Femur (tissue), 1 donor: ENCODE measurements around the gene CMC1.
A peak's percentile ranks its signal among the peaks of the same experiment; 100 is the strongest.

Experiments
- DNase-seq: peaks from one replicate; pipeline ENCODE4 v3.0.0-alpha.2; 2017

Gene CMC1

DNA sequence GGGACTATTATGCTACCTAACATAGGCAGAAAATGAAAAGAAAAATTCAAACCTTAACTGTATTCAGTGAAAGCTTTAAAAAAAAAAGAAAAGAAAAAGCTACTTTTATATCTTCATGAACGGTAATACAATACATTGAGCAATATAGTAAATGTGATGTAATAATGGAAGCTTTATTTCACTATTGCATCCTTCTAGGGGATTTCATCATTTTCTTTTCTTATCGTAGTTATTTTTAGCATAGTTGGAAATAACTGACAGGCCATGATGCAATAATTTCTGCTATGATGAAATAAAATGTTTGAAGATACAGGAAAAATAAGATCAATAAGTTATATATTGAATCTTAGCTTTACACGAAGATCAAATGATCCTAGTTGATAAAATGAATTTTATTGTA lies 66.8 kb downstream of the CMC1 start:
- no peak for DNase-seq

GRCh38 chr3:28315711-28316110 lies 74.3 kb downstream of the CMC1 start:
- no peak for DNase-seq

- no peak for DNase-seq
Measured at GRCh38 chr3:28316226-28316625, 74.8 kb downstream of the CMC1 start.

DNA sequence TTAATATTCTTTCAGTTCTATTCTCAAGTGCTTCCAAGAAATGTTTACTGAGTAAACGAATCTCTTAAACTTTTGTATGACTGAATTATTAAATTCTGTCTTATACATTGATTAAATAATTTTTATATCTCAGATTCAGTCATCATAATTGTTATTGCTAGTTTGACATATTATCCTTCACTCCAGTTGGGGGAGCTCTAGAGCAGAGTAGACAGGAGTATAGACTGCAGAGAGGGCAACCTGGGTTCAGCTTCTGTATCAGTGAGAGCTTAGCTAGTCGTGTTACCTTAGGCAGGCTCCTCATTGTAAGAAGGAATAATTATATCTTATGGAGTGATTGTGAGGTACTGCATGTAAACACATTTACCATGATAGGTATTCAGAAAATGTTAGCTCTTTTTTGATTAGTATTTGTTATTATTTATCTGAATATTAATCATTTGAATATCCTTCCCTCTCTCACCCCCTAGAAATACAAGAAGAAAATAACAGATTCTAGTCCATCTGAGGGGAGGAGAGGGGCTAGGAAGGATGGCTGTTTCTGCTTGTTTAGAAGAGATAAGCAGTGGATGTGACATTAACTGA lies 76.1 kb downstream of the CMC1 start:
- DNase-seq: no peak

- no peak for DNase-seq
Measured at GRCh38 chr3:28320981-28321380, 79.6 kb downstream of the CMC1 start.

DNA sequence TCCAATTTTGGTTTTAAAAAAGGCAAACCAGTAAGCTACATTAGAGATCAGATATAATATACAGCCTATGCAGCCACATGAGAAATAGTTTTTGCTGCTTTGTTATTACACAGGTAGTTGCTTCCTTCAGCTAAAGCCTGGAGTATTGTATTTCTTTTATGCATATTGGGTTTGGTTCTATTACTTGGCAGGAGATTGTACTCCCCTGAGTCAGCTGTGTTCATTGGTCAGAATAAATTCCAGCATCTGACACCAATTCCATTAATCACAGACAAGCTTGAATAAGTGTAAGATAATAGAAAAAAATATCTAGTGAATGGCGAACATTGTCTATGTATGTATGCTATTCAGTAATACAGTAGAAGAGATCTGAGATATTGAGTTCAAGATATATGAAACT lies 81.0 kb downstream of the CMC1 start:
- DNase-seq: no peak

DNA sequence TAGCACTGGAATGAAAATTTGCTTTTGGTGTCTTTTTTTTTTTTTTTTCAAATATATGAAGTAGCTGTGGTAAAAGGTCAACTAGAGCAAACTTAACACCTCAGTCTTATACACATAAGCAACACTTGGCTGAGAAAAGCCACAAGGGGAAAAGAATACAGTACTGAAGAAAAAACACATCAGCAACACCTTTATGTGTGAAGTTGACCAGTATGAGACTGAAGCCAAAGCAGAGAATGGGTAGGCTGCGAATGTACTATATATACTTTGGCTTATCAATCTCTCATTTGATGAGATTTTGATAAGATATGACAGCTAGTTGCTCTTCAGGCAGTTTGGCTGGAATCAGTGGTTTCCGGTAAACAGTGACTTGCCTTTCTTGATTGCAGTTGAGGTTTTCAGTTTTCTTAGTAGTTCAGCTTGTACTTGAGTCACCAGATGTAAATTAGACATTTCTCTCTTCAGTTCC lies 85.1 kb downstream of the CMC1 start:
- no peak for DNase-seq

DNA sequence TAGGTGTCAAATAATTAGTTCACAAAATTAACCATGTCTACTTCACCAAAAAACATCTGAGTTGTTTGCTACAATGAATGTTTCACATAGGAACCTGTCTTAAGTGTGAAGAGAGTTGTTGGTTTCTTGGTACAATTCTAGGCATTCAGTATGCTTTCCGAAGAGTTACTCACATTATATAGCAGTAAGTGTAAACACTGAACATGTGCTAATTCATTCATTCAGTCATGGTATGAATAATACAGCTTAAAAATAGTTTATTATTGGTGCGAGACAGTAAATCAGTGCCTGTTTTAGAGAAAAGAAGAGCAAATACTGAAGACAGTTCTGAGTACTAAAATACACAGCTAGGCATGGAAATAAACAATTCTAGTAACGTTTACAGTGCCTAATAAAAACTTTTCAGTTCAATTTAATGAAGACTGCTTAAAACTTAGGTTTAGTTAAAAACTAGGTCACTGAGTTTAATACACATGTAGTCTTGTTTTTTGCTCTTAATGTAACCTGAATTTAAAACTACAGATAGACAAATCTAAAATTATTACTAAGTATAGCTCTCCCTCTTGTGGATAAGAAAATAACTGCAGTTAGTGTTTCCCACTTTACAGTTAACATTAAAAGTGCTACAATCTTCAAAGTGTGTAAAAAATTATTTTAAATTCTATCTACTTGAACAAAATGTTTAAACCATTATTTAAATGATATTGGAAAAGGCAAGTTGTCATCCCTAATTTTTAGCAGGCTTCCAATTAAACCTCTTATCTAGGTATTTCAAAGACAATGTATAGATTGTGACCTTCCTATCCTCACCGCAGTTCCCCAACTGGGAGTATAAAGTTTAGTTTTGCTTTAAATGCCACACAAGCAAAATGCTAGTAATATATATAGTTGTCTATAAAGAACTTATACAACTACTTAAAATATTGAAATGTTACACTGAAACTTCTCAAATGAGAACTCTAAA lies 87.1 kb downstream of the CMC1 start:
- DNase-seq: no peak

DNA sequence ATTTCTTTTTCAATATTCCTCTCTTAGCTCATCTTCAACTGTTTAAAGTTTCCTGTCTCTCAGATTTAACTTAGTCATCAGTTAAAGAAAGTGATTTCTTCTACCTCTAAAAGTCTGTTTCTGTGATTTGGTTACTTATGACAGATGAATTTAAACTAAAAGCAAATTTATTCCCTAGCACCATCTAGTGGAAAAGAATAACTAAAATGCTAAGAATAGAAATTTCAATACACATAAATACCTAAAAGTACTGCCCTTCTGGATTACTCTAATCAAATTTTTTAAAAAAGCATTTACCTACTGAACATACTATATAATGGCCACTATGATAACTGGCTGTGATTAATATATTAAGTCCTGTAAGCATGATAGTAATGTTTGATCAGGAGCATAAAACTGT lies 93.1 kb downstream of the CMC1 start:
- DNase-seq: no peak

- no peak for DNase-seq
Measured at GRCh38 chr3:28335246-28335645, 93.8 kb downstream of the CMC1 start.

DNA sequence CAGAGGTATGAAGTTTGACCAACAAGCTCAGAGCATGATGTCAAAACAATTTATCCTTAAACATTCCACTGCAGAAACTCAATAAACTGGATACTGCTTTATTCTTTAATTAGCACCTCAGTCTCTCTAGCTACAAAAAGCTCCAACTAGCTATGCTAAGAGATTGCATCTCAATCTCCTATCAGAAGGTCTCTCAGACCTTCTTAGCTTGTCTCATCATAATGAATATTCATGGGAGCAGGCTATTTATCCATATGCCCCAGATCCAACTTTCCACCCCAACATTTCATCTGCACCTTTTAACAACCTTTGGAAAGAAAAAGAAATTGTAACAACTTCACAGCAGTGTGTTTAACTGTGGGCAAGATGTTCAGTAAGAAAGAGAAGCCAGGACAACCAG lies 95.8 kb downstream of the CMC1 start:
- no peak for DNase-seq

GRCh38 chr3:28343144-28343543 lies 101.7 kb downstream of the CMC1 start:
- no peak for DNase-seq

GRCh38 chr3:28345690-28346089 lies 104.3 kb downstream of the CMC1 start:
- no peak for DNase-seq

GRCh38 chr3:28347374-28348264 lies 106.2 kb downstream of the CMC1 start:
- no peak for DNase-seq

- DNase-seq: no peak
Measured at GRCh38 chr3:28348265-28348628, 106.8 kb downstream of the CMC1 start.

GRCh38 chr3:28348629-28349468 lies 107.4 kb downstream of the CMC1 start, which contains the start of the genes AZI2 and ZCWPW2:
TSS of gene AZI2 (minus strand) at chr3:28348824. CDS start at chr3:28340617, 8,207 bp downstream.
TSS of gene ZCWPW2 (plus strand) at chr3:28348721. CDS start at chr3:28413069, 64,348 bp downstream.
- peak; percentile 97 for DNase-seq

- no peak for DNase-seq
Measured at GRCh38 chr3:28349469-28350000, 108.1 kb downstream of the CMC1 start.
